HG02943 (cell line): Measurements from ENCODE around the gene POLR3K.

Experiments used
- ATAC-seq: cut with Tn5 transposase; IDR thresholded peaks from one replicate; pipeline ENCODE4 v1.9.1; 2021; ENCODE audit warnings: mild to moderate bottlenecking, low read depth, moderate library complexity; ENCODE audit not compliant: unreplicated experiment

POLR3K gene

DNA sequence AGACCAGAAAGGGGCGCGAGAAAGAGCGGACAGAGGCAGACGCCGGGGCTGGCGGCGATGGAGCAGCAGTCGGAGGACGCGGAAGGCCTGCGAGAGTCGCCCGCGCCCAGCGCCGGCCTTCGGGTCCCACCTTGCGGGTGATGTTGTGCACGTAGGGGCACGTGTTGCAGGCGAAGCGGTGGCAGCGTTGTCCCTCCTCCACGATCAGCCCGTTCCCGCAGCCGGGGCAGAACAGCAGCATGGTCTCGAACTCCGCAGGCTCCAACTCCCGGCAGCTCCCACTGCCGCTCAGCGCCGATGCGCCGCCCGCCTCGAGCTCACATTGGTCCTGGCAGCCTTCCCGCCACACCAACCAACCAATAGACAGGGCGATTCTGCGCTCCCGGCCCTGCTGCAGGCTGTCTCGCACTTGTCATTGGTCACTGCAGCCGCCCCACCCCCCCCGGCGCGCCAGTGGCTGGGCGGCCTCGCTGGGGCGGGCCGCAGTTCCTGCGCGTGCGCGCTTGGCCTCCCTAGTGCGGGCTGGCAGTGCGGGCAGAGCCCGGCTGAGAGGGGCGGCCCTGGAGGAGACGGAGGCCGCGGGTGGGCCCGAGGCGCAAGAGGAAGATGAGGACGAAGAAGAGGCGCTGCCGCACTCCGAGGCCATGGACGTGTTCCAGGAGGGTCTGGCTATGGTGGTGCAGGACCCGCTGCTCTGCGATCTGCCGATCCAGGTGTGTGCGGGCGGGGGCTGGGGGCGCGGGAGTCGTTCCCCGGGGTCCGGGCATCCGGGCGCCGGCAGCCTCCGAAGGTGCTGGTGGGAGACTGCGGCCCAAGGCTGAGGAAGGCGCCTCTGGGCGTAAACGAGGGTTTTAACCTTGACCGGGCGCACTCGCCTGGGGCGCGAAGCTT, at the start of gene POLR3K, which contains the start of gene SNRNP25:
POLR3K (minus strand) TSS at position 263 of the 891 bp plus-strand sequence; CDS start at position 241, 22 bp downstream.
SNRNP25 (plus strand) TSS at position 483 of the 891 bp plus-strand sequence; CDS start at position 672, 189 bp downstream.
- peak; percentile 83 for ATAC-seq

DNA sequence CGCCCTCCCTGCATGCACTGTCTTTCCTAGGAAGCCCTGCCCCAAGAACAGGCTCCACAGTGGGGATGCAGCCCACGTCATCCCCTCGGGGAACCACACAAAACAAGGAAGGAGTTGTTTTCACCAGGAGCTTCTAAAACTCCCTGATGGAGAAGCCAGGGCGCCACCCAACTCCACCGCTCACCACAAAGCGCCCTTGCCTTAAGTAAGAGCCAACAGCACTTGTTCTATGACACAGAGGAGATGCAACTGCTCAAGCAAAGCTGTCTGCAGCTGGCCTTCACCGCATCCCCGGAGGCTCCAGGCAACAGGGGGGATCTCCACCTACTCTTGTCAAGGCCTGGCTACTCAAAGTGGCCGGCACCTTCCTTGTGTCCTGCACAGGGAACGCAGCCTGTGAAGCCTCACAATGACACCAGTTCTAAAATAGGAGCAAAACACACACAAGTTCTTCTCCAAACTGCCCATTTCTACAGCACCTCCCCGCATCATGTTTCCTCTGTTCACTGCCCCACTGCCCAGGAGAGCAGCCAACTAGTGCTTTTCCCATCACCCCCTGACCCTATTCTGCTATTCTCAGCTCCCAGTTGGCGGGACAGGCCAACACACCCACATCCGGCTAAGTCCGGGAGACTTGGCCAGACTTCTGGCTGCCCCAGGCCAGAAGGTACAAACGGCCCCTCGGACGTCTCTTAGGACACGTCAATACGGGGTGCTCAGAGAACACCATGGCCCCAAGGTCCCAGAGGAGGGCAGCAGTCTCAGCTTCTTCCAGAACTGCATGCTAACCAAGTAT, 48.9 kb upstream of the POLR3K start:
- no peak for ATAC-seq

GRCh38 chr16:101586-101985, 48.2 kb upstream of the POLR3K start:
- ATAC-seq: no peak

DNA sequence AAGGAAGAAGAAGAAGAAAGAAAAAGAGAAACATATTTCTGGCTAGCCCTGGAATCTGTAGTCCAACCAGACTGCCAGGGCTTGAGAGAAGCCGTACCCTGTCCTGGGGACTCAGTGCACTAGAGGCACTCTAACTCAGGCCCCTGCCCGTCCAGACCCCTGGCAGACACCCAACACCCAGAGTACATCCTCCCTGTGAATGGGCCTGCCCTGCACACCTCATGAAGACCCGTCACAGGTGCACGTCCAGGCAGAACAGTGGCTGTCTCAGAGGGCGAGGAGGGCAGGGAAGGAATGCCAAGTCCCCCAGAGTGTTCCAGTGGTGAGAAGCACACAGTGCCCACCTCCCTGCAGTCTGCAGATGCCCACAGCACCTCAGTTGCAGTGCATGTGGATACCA, 47.6 kb upstream of the POLR3K start:
- no peak for ATAC-seq

GRCh38 chr16:97822-98221, 44.4 kb upstream of the POLR3K start:
- ATAC-seq: no peak

GRCh38 chr16:96935-97381, 43.5 kb upstream of the POLR3K start:
- ATAC-seq: peak; percentile 62

DNA sequence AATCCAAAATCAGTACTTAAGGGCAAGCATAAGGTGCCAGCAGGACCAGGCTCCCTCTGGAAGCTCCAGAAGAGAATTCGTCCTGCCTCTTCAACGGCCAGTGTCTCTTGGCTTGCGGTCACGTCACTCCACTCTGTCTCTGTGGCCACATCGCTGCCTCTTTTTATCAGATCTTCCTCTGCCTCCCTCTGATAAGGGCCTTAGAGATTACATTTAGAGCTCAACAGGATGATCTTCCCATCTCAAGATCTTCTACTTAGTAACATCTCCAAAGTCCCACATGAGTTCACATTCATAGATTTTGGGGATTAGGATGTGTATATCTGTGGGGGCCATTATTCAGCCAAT, 41.5 kb upstream of the POLR3K start:
- no peak for ATAC-seq

- no peak for ATAC-seq
Observed at GRCh38 chr16:92431-93339, 39.3 kb upstream of the POLR3K start.

DNA sequence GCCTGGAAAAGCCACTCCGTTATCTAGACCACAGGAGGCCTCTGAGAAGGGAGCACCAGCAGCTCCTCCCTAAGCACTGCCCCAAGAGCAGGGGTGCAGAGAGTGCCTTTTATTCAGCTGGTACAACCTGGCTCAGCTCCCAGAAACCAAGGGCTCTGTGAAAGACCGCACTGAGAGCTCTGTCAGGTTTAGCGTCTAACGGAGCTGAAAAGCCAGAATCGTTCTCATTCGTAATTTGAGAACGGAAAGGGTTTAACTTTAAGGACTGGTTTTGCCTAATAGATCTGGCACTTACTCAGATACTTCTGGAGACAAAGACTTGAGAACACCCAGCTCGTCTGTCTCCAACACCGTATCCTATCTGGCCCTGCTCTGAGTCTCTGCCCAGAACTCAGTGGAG, 38.1 kb upstream of the POLR3K start:
- no peak for ATAC-seq

DNA sequence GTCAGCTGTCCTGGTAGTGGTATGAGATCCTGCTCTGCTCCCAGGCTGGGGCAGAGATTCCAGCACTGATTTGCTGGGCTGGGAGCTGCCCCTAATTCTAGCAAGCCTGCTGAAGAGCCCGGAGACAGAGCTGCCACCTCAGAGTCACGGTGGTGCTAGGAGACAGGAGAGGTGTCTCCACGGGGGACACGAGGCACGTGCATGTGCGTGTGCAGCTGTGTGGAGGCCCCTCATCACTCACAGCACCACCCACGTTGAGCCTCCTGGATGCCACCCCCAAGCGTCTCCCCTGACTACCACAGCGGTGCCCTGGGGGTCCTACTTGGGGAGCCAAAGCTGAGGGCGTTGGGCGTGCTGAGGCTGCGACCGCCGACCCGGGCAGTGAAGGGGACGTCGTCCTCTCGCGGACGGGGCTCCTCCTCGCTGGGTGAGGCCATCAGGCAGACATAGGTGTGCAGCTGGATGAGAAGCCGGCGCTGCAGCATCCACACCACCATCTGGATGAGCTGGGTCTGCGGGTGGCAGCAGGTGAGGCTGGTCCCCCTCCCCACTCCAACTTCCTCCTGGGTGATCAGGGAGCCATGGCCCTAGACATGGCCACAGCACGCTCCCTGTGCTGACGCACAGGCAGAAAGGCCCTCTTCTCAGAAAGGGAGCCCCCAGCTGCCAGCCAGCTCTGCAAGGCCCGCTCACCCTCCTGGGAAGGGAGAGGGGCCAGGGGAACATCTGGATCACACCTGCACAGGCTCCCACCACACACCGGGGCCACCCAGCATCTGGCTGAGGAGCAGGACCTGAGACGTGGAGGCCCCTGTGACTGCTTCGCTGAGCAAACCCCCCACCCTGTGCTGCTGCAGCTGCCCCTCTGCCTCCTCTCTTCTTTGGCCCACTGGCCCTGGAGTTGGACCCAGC, 36.2 kb upstream of the POLR3K start:
- no peak for ATAC-seq

GRCh38 chr16:88613-89012, 35.2 kb upstream of the POLR3K start:
- ATAC-seq: no peak

- no peak for ATAC-seq
Observed at GRCh38 chr16:86483-86952, 33.1 kb upstream of the POLR3K start.

DNA sequence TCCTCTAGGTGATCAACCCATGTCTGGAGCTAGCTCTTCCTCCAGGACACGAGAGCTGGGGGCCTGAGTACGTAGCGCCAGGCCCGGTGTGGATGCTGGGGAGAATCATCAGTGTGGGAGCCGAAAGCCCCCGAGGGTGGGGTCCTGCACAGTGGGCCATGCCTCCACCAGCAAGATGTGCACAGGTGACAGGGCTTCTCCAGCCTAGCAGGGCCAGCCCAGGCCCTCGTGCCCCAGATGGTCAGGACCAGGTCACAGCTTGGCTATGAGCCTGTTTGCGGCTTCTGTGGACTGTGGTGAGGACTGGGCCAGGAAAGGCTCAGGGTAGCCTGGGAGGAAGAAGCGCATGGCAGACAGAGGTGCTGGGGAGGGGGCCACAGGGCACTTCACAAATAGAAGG, 32.5 kb upstream of the POLR3K start:
- ATAC-seq: no peak

DNA sequence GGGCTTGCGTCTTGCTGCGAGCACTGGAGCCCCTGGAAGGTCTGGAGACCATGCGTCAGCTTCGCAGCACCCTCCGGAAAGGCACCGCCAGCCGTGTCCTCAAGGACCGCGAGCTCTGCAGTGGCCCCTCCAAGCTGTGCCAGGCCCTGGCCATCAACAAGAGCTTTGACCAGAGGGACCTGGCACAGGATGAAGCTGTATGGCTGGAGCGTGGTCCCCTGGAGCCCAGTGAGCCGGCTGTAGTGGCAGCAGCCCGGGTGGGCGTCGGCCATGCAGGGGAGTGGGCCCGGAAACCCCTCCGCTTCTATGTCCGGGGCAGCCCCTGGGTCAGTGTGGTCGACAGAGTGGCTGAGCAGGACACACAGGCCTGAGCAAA, 32.0 kb upstream of the POLR3K start:
- no peak for ATAC-seq

DNA sequence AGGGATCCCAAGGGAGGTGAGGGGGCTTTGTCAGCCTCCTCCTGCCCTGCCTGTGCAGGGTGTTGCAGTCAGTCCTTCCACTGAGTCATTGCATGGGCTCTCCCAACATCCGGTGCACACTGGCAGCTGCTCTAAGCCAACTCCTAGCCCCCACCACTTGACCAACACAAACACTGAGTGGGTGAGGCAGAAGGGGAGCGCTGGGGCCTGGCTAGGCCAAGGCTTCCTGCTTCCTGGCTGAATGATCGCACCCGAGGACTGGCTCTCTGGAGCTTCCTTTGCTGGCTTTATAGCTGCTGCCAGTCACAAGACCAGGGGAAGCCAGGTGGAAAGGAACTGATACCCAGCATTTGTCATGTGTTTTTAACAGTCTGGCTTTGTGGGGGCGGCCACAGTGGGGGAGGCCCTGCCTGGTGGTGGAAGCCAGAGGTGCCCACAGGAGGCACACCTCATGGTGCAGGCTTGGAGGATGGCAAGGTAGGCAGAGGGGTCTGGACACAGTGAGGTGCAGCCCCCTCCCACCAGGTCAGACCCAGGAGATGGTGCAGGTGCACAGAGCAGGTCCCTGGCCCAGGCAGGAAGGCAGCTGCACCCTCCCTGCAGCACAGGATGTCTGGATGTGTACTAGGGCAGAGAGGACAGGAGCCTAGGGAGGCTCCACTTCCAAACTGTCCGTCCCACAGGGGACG, 31.5 kb upstream of the POLR3K start:
- ATAC-seq: no peak

- ATAC-seq: no peak
Observed at GRCh38 chr16:83781-84615, 30.6 kb upstream of the POLR3K start.

DNA sequence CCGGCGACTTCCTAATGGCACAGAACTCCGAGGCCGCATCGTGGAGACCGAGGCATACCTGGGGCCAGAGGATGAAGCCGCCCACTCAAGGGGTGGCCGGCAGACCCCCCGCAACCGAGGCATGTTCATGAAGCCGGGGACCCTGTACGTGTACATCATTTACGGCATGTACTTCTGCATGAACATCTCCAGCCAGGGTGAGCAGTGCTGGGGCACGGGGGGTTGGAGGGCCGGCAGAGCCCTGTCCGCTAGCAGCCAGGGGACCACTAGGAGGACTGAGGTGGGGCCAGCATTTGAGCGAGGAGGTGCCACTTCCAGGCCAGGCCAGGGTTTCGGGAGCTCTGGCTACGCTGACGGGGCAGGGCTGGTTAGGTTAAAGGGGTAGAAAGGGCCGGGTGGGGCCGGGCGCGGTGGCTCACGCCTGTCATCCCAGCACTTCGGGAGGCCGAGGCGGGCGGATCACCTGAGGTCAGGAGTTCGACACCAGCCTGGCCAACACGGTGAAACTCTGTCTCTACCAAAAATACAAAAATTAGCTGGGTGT, 29.7 kb upstream of the POLR3K start:
- no peak for ATAC-seq
